CD14-positive monocyte (primary cell): ENCODE results near the gene CES1. TPM values are rescaled to one million over a fixed set of nuclear protein-coding genes. Genes with fewer than 3 reads are reported as not detected.

Source experiments
- DNase-seq, 3 donors: peaks; one replicate each; pipeline ENCODE4 v3.0.0-alpha.2; 2011 to 2022
- H2AFZ ChIP-seq: 2 replicates; pipeline ENCODE4 v1.6.0; 2012; ENCODE audit warnings: mild to moderate bottlenecking, low read depth, low read length, inconsistent platforms; ENCODE audit not compliant: insufficient read depth, poor library complexity, severe bottlenecking
- H3K27ac ChIP-seq, 2 donors: 1 replicate in 1 of 2; 2 replicates in 1 of 2; pipeline ENCODE4 v1.5.1; 2012 to 2013; ENCODE audit warnings: low read length in 2 of 2, control low read depth in 1 of 2, inconsistent platforms in 1 of 2, low read depth in 1 of 2, mild to moderate bottlenecking in 1 of 2
- H3K27me3 ChIP-seq, 2 donors: one replicate each; pipeline versions ENCODE4 v1.6.0 to v1.6.1; 2011 to 2013; ENCODE audit warnings: low read length in 2 of 2; ENCODE audit not compliant: control insufficient read depth in 2 of 2, insufficient read depth in 2 of 2
- H3K36me3 ChIP-seq, 2 donors: replicated peaks in 1 of 2; 1 replicate in 1 of 2; 2 replicates in 1 of 2; pipeline versions ENCODE4 v1.5.1 to v1.6.1; 2012 to 2013; ENCODE audit warnings: low read length in 2 of 2, control low read depth in 1 of 2, inconsistent platforms in 1 of 2, mild to moderate bottlenecking in 1 of 2; ENCODE audit not compliant: insufficient read depth in 2 of 2, control insufficient read depth in 1 of 2
- H3K4me1 ChIP-seq, 2 donors: 1 replicate in 1 of 2; 2 replicates in 1 of 2; pipeline versions ENCODE4 v1.5.1 to v1.6.1; 2012 to 2013; ENCODE audit warnings: low read length in 2 of 2, control low read depth in 1 of 2, inconsistent platforms in 1 of 2, mild to moderate bottlenecking in 1 of 2, moderate library complexity in 1 of 2; ENCODE audit not compliant: insufficient read depth in 2 of 2, control insufficient read depth in 1 of 2
- H3K4me2 ChIP-seq: replicated peaks from 2 replicates; pipeline ENCODE3; 2012; ENCODE audit warnings: low read length, moderate library complexity, mild to moderate bottlenecking; ENCODE audit not compliant: poor library complexity, severe bottlenecking; ENCODE audit errors: extremely low read depth
- H3K4me3 ChIP-seq, 3 experiments: fragments of 200-600 bp in 1 of 3; sonication (generic) in 1 of 3; replicated peaks in 1 of 3; 1 replicate in 2 of 3; 2 replicates in 1 of 3; pipeline ENCODE4 v1.5.1; 2011 to 2013; ENCODE audit warnings: low read length in 3 of 3, mild to moderate bottlenecking in 3 of 3, control low read depth in 2 of 3, low read depth in 2 of 3, inconsistent platforms in 1 of 3, moderate library complexity in 1 of 3
- H3K79me2 ChIP-seq: 2 replicates; pipeline ENCODE4 v1.6.0; 2012; ENCODE audit warnings: mild to moderate bottlenecking, control low read depth, inconsistent platforms, low read length, moderate library complexity; ENCODE audit not compliant: insufficient read depth
- H3K9ac ChIP-seq: 2 replicates; pipeline ENCODE4 v1.6.0; 2017; ENCODE audit warnings: low read length, mild to moderate bottlenecking; ENCODE audit not compliant: insufficient read depth, poor library complexity, severe bottlenecking
- H3K9me3 ChIP-seq, 2 donors: replicated peaks in 1 of 2; 1 replicate in 1 of 2; 2 replicates in 1 of 2; pipeline versions ENCODE4 v1.5.1 to v1.6.1; 2012 to 2013; ENCODE audit warnings: low read length in 2 of 2, control low read depth in 1 of 2; ENCODE audit not compliant: control insufficient read depth in 1 of 2, insufficient read depth in 1 of 2
- H4K20me1 ChIP-seq: 2 replicates; pipeline ENCODE4 v1.6.0; 2012; ENCODE audit warnings: mild to moderate bottlenecking, low read length, control low read depth, moderate library complexity; ENCODE audit not compliant: insufficient read depth
- H3K27ac Mint-ChIP-seq, 7 donors: one replicate each; pipeline ENCODE4 v1.8.0; 2020; ENCODE audit warnings: mild to moderate bottlenecking in 7 of 7, mixed read lengths in 7 of 7, moderate library complexity in 6 of 7, inconsistent platforms in 2 of 7
- H3K27me3 Mint-ChIP-seq, 3 donors: one replicate each; pipeline ENCODE4 v1.8.0; 2021 to 2022; ENCODE audit warnings: low read depth in 3 of 3, mild to moderate bottlenecking in 3 of 3, mixed read lengths in 3 of 3, moderate library complexity in 3 of 3, inconsistent platforms in 1 of 3
- H3K36me3 Mint-ChIP-seq, 2 donors: one replicate each; pipeline ENCODE4 v1.8.0; 2020; ENCODE audit warnings: mixed read lengths in 2 of 2, inconsistent platforms in 1 of 2, mild to moderate bottlenecking in 1 of 2
- H3K4me1 Mint-ChIP-seq: one replicate; pipeline ENCODE4 v1.8.0; 2020; ENCODE audit warnings: mild to moderate bottlenecking, mixed read lengths
- H3K4me3 Mint-ChIP-seq, 2 donors: one replicate each; pipeline ENCODE4 v1.8.0; 2020; ENCODE audit warnings: mild to moderate bottlenecking in 2 of 2, mixed read lengths in 2 of 2, moderate library complexity in 1 of 2
- H3K9me3 Mint-ChIP-seq, 7 donors: one replicate each; pipeline ENCODE4 v1.8.0; 2020 to 2022; ENCODE audit warnings: mixed read lengths in 7 of 7, mild to moderate bottlenecking in 6 of 7, moderate library complexity in 6 of 7, inconsistent platforms in 2 of 7
- WGBS: methylation state at CpG from one replicate; pipeline ENCODE4 v1.1.5; 2013; ENCODE audit warnings: missing lambda C conversion rate; ENCODE audit not compliant: insufficient coverage; 5-methylcytosine and 5-hydroxymethylcytosine counted together
- intact Hi-C, 2 donors: fragments of 100-400 bp; cut with micrococcal nuclease; formaldehyde crosslinking; loops; one replicate each; pipeline versions ENCODE4 v1.15.0 to v1.15.1; 2023
- polyA plus RNA-seq, 3 donors: library from polyadenylated mRNA; depleted of rRNA in 1 of 3; unstranded in 2 of 3; stranded (reverse) in 1 of 3; fragments of 300-500 nt in 2 of 3; fragments of >200 nt in 1 of 3; fragmentation: Illumina TruSeq in 2 of 3; gene quantifications; 1 replicate in 2 of 3; 2 replicates in 1 of 3; pipeline ENCODE4 v1.2.3, GENCODE V29; 2012 to 2021
- TF ChIP-seq, protein P1 (sequence below): fragments of 200-600 bp; IDR thresholded peaks from one replicate; pipeline ENCODE4 v1.8.0; 2022; ENCODE audit warnings: antibody characterized with exemption, mild to moderate bottlenecking

Gene CES1
- polyA plus RNA-seq, 3 donors, result 38.4 to 190 (median 62.0) TPM

DNA sequence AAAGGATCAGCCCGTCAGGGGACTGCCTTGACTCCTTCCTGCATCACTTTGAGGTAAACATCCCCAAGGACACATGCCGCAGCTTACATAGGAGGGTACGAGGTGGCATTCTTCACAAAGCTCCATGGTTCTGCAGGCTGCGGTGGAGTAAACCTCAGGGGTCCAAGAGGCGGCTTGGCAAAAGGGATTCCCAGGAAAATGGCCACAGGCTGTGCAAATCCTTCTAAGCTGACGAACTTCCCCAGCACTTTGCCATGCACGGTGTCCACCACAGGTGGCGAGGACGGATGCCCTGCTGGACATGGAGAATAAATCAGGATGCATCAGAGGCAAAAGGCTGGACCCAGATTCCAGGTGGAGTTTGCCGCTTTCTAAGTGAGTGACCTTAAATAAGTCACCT lies 4.2 kb downstream of the CES1 start:
- H3K4me3 Mint-ChIP-seq, result no peak overlapping the region
- peaks cover 44 to 56% of the 10 kb centered on the region in 2 donors for H3K36me3 Mint-ChIP-seq
- peaks cover 0 to 5% (median 2%) of the 10 kb centered on the region in 7 donors for H3K9me3 Mint-ChIP-seq
- Histone ChIP-seq H3K79me2 (peaks cover 43% of the 10 kb centered on the region), H3K27ac (no peak overlapping the region), H3K4me1 (peaks cover 16 to 22% of the 10 kb centered on the region in 2 donors), H3K4me3 (no peak overlapping the region), H4K20me1 (no peaks in the 10 kb centered on the region), H3K27me3 (peaks cover 0 to 3% of the 10 kb centered on the region in 2 donors), H3K9me3 (no peaks in the 10 kb centered on the region), H2AFZ (no peak overlapping the region), H3K4me2 (no peak overlapping the region), H3K36me3 (peaks cover 20 to 44% of the 10 kb centered on the region in 2 donors), H3K9ac (no peak overlapping the region)
- 76% methylated on average over 9 of the region's 10 CpGs for WGBS
- peaks cover 2 to 7% (median 6%) of the 10 kb centered on the region in 3 donors for H3K27me3 Mint-ChIP-seq
- H3K4me1 Mint-ChIP-seq, result peaks cover 57% of the 10 kb centered on the region
- TF ChIP-seq, protein P1, sequence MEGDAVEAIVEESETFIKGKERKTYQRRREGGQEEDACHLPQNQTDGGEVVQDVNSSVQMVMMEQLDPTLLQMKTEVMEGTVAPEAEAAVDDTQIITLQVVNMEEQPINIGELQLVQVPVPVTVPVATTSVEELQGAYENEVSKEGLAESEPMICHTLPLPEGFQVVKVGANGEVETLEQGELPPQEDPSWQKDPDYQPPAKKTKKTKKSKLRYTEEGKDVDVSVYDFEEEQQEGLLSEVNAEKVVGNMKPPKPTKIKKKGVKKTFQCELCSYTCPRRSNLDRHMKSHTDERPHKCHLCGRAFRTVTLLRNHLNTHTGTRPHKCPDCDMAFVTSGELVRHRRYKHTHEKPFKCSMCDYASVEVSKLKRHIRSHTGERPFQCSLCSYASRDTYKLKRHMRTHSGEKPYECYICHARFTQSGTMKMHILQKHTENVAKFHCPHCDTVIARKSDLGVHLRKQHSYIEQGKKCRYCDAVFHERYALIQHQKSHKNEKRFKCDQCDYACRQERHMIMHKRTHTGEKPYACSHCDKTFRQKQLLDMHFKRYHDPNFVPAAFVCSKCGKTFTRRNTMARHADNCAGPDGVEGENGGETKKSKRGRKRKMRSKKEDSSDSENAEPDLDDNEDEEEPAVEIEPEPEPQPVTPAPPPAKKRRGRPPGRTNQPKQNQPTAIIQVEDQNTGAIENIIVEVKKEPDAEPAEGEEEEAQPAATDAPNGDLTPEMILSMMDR, result no peak
- intact Hi-C loops, result loop anchor here in 1 of 2 donors (1.0 kb wide), 1 partner anchor 63 kb away; no protein-coding TSS in a partner anchor
- no peak overlapping the region for H3K27ac Mint-ChIP-seq
- DNase-seq, result no peak

DNA sequence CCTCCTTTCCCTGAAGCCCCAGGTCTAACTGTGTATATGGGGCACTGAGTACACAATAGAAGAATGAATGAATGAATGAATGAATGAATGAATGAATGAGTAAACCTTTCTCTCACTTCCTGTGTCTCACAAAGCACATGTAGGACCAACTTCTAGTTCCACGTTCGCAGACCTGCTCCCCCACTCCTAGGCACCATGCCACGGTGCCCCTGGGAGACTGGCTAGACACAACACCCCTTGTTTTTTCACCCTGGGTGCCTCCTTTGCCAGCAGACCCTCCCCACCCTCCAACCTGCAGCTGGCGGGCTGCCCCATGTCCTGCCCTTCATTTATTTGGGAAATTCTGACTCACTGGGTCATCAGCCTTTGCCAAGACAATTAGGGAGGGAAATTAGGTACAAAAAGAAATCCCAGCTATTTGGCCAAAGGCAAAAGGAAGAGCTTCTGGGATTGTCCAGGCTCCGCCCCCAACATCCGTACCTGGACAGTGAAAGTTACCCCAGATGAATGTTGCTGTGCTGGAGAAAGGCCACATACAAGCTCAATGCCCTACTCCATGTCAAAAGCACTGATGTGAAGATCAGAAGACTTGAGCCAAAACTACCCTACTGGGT lies 7.7 kb downstream of the CES1 start:
- intact Hi-C loops, result no loop called here
- DNase-seq, result no peak
- peaks cover 24% of the 10 kb centered on the region for H3K79me2 ChIP-seq
- H4K20me1 ChIP-seq, result no peaks in the 10 kb centered on the region
- Mint-ChIP-seq H3K4me3 (no peak overlapping the region), H3K27ac (peak overlapping the region in 1 of 7 donors; percentile 11), H3K4me1 (peaks cover 26% of the 10 kb centered on the region), H3K27me3 (peaks cover 3 to 8% (median 5%) of the 10 kb centered on the region in 3 donors), H3K9me3 (peaks cover 0 to 2% (median 0%) of the 10 kb centered on the region in 7 donors), H3K36me3 (peaks cover 68 to 76% of the 10 kb centered on the region in 2 donors)
- H3K27ac ChIP-seq, result peak overlapping the region in 1 of 2 donors; percentile 41
- peaks cover 0 to 5% of the 10 kb centered on the region in 2 donors for H3K27me3 ChIP-seq
- H3K4me3 ChIP-seq, result no peak overlapping the region
- no peak overlapping the region for H3K4me2 ChIP-seq
- no peak overlapping the region for H2AFZ ChIP-seq
- H3K9me3 ChIP-seq, result no peaks in the 10 kb centered on the region
- H3K9ac ChIP-seq, result no peak overlapping the region
- 73% methylated on average over 3 of the region's 6 CpGs for WGBS
- TF ChIP-seq, protein P1, result no peak
- H3K36me3 ChIP-seq, result peaks cover 40 to 77% of the 10 kb centered on the region in 2 donors
- no peaks in the 10 kb centered on the region for H3K4me1 ChIP-seq
